Measurements from ENCODE around the gene SELENOI.

The SELENOI gene

DNA sequence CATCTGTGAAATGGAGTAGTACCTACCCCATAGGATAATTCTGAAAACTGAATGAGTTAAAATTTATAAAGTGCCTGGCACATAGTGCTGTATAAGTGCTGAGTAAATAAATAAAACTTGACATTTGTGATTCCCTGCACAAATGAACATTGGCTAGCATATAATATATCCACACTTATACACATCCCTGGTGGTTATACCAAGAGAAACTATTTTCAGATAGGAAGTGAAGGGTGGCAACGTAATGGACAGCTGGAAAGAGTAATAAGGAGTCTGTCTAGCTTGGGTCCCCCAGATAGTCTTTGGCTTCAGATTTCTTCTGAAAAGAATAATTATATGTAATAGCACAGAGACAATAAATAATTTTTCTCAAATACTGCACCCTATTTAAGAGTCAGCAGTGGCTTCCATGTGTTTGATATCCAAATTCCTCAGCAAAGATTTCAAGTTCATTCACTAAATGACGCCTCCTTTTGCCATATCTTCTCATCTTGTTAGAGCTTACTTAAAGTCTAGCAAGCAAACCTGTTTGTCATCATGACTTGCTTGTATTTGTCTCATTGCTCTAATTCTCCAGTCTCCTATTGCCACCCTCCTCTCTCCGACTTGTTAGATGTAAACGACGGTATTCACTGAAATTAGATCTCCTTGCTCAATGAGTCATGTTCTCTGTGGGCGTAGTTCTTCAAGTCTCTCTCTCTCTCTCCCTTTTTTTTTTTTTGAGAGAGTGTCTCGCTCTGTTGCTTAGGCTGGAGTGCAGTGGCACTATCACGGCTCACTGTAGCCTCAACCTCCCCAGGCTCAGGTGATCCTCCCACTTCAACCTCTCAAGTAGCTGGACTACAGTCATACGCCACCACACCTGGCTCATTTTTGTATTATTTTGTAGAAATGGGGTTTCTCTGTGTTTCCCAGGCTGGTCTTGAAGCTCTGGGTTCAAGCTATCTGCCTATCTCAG is 9.4 kb downstream of the SELENOI start:
- no peak overlapping the region for H2AFZ ChIP-seq (ENCODE audit: low read depth, low read length)
- H3K79me1 ChIP-seq (replicated peaks; ENCODE audit: low read length, poor library complexity, severe bottlenecking), result peaks cover 13% of the 10 kb centered on the region
- no peak overlapping the region for H3K14ac ChIP-seq (ENCODE audit: low read length in 2 of 2)
- H2BK120ac ChIP-seq (ENCODE audit: low read depth, low read length), result no peak overlapping the region
- H4K8ac ChIP-seq (ENCODE audit: low read length), result no peak overlapping the region
- peaks cover 0 to 4% of the 10 kb centered on the region in 2 experiments for H3K36me3 ChIP-seq (ENCODE audit: control insufficient read depth in 1 of 2, insufficient read depth in 2 of 2, low read depth in 1 of 2, low read length in 2 of 2)
- H2BK12ac ChIP-seq (ENCODE audit: low read length in 2 of 2), result no peak overlapping the region
- H2BK5ac ChIP-seq (ENCODE audit: low read depth, low read length, poor library complexity, severe bottlenecking), result no peak overlapping the region
- H3K27me3 ChIP-seq (ENCODE audit: control insufficient read depth in 1 of 2, insufficient read depth in 1 of 2, low read length in 2 of 2), result no peaks in the 10 kb centered on the region
- DNase-seq, result peak; percentile 97
- H3K9me3 ChIP-seq (ENCODE audit: control insufficient read depth, low read length), result no peaks in the 10 kb centered on the region
- no peak overlapping the region for H4K91ac ChIP-seq (ENCODE audit: low read length)
- peaks cover 5% of the 10 kb centered on the region for H3K4me1 ChIP-seq (ENCODE audit: control insufficient read depth, insufficient read depth, low read depth, low read length)
- H3K18ac ChIP-seq (ENCODE audit: low read depth in 1 of 2, low read length in 2 of 2), result no peak overlapping the region
- H3K23ac ChIP-seq (ENCODE audit: low read length in 2 of 2), result no peak overlapping the region
- peak overlapping the region in 1 of 2 experiments; percentile 19 for H3K4ac ChIP-seq (ENCODE audit: low read depth in 1 of 2, low read length in 2 of 2)
- no peak overlapping the region for H2BK15ac ChIP-seq (ENCODE audit: low read depth, poor library complexity, severe bottlenecking)
- WGBS, result 37% methylated on average over 5 of the region's 9 CpGs
- peak overlapping the region; percentile 61 for H3K9ac ChIP-seq (ENCODE audit: low read length)
- peak overlapping the region; percentile 39 for H3K27ac ChIP-seq (ENCODE audit: low read length, poor library complexity, severe bottlenecking)
- H3K4me2 ChIP-seq (ENCODE audit: low read length, poor library complexity, severe bottlenecking), result peak overlapping the region; percentile 33
- peak overlapping the region in 1 of 2 experiments; percentile 58 for H3K4me3 ChIP-seq (ENCODE audit: insufficient read depth in 1 of 2, low read depth in 1 of 2, low read length in 2 of 2)
- no peak overlapping the region for H2AK5ac ChIP-seq (ENCODE audit: low read length, severe bottlenecking)

DNA sequence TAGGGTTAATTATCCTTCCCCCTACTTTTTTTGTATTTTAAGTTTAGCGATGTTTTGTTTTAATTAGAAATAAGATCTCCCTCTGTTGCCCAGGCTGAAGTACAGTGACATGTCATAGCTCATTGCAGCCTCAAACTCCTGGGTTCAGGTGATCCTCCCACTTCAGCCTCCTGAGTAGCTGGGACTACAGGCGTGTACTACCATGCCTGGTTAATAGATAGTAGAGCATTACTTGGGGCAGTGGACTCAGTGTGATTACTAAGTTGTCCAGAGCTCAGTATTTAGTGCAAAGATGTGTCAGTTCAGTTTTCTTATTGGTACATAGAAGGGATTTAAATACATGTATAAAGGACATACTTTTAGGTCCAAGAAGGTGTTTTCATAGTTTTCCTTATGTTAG is 10.2 kb downstream of the SELENOI start:
- Histone ChIP-seq H3K18ac (ENCODE audit: low read depth in 1 of 2, low read length in 2 of 2) (no peak overlapping the region), H2BK5ac (ENCODE audit: low read depth, low read length, poor library complexity, severe bottlenecking) (no peak overlapping the region), H3K27me3 (ENCODE audit: control insufficient read depth in 1 of 2, insufficient read depth in 1 of 2, low read length in 2 of 2) (no peaks in the 10 kb centered on the region), H4K91ac (ENCODE audit: low read length) (no peak overlapping the region), H3K4me2 (ENCODE audit: low read length, poor library complexity, severe bottlenecking) (no peak overlapping the region), H3K14ac (ENCODE audit: low read length in 2 of 2) (no peak overlapping the region), H3K4ac (ENCODE audit: low read depth in 1 of 2, low read length in 2 of 2) (peak overlapping the region in 1 of 2 experiments; percentile 28), H3K4me1 (ENCODE audit: control insufficient read depth, insufficient read depth, low read depth, low read length) (peaks cover 5% of the 10 kb centered on the region), H3K23ac (ENCODE audit: low read length in 2 of 2) (no peak overlapping the region), H2AFZ (ENCODE audit: low read depth, low read length) (no peak overlapping the region), H2AK5ac (ENCODE audit: low read length, severe bottlenecking) (no peak overlapping the region), H3K27ac (ENCODE audit: low read length, poor library complexity, severe bottlenecking) (no peak overlapping the region), H2BK12ac (ENCODE audit: low read length in 2 of 2) (no peak overlapping the region), H3K9ac (ENCODE audit: low read length) (peak overlapping the region; percentile 61), H3K79me1 (replicated peaks; ENCODE audit: low read length, poor library complexity, severe bottlenecking) (peaks cover 13% of the 10 kb centered on the region), H3K9me3 (ENCODE audit: control insufficient read depth, low read length) (no peaks in the 10 kb centered on the region), H3K4me3 (ENCODE audit: insufficient read depth in 1 of 2, low read depth in 1 of 2, low read length in 2 of 2) (peak overlapping the region in 1 of 2 experiments; percentile 58), H2BK120ac (ENCODE audit: low read depth, low read length) (no peak overlapping the region), H2BK15ac (ENCODE audit: low read depth, poor library complexity, severe bottlenecking) (no peak overlapping the region), H3K36me3 (ENCODE audit: control insufficient read depth in 1 of 2, insufficient read depth in 2 of 2, low read depth in 1 of 2, low read length in 2 of 2) (peaks cover 0 to 4% of the 10 kb centered on the region in 2 experiments), H4K8ac (ENCODE audit: low read length) (no peak overlapping the region)
- no peak for DNase-seq
- WGBS, result 98% methylated on average over 2 of the region's 2 CpGs

DNA sequence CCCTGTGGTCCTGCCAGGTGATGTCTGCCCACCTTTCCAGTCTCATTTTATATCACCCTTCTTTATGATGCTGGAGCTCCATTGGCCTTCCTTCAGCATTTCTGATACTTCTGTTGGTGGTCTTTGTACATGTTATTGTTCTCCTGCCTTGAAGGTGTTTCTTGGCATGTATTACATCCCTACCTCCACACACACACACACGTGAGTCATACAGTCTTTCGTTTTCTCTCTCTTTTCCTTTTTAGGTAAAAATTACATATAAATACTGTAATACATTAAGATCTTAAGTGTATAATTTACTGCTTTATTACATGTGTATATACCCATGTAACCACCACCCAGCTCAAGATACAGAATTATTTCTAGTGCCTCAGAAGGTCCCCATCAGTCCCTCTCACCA is 10.8 kb downstream of the SELENOI start:
- Histone ChIP-seq H3K14ac (ENCODE audit: low read length in 2 of 2) (no peak overlapping the region), H3K79me1 (replicated peaks; ENCODE audit: low read length, poor library complexity, severe bottlenecking) (peaks cover 16% of the 10 kb centered on the region), H2BK15ac (ENCODE audit: low read depth, poor library complexity, severe bottlenecking) (no peak overlapping the region), H3K4me1 (ENCODE audit: control insufficient read depth, insufficient read depth, low read depth, low read length) (peaks cover 5% of the 10 kb centered on the region), H4K91ac (ENCODE audit: low read length) (no peak overlapping the region), H2BK12ac (ENCODE audit: low read length in 2 of 2) (no peak overlapping the region), H3K9me3 (ENCODE audit: control insufficient read depth, low read length) (no peaks in the 10 kb centered on the region), H3K4me3 (ENCODE audit: insufficient read depth in 1 of 2, low read depth in 1 of 2, low read length in 2 of 2) (no peak overlapping the region), H2AK5ac (ENCODE audit: low read length, severe bottlenecking) (no peak overlapping the region), H3K4ac (ENCODE audit: low read depth in 1 of 2, low read length in 2 of 2) (no peak overlapping the region), H3K27ac (ENCODE audit: low read length, poor library complexity, severe bottlenecking) (no peak overlapping the region), H4K8ac (ENCODE audit: low read length) (no peak overlapping the region), H3K27me3 (ENCODE audit: control insufficient read depth in 1 of 2, insufficient read depth in 1 of 2, low read length in 2 of 2) (no peaks in the 10 kb centered on the region), H3K36me3 (ENCODE audit: control insufficient read depth in 1 of 2, insufficient read depth in 2 of 2, low read depth in 1 of 2, low read length in 2 of 2) (no peaks in the 10 kb centered on the region), H2BK5ac (ENCODE audit: low read depth, low read length, poor library complexity, severe bottlenecking) (no peak overlapping the region), H2BK120ac (ENCODE audit: low read depth, low read length) (no peak overlapping the region), H3K9ac (ENCODE audit: low read length) (no peak overlapping the region), H3K23ac (ENCODE audit: low read length in 2 of 2) (no peak overlapping the region), H3K18ac (ENCODE audit: low read depth in 1 of 2, low read length in 2 of 2) (no peak overlapping the region), H3K4me2 (ENCODE audit: low read length, poor library complexity, severe bottlenecking) (no peak overlapping the region), H2AFZ (ENCODE audit: low read depth, low read length) (no peak overlapping the region)
- DNase-seq, result no peak
- WGBS, result no CpG with 5 or more reads among the region's 2 CpGs

DNA sequence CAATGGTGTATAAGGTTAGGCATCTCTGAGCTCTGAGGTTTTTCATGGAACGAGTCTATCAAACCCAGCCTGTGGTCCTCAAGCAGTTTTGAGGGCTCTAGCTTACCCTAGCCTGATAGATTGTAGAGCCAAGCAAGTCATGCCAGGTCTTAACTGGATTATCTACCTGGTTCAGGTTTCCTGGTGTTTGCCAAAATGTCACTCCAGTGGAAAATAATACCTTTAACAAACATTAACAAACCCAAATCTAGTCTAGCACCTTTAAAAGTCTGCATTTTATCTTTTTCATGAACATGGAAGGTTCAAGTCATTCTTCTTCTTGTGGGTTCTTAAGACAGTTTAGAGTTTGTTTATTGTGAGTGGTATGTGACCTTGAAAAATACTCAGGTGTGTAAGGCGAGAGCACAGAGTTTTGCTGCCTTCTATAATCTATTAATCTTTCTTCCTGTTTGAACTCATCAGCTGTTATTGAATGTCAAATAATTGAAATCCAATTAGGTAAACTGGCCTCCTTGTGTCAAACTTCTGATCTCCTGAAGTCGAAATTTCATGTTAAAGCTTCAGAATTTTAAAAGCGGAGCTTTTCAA is 14.0 kb downstream of the SELENOI start:
- Histone ChIP-seq H3K27me3 (ENCODE audit: control insufficient read depth in 1 of 2, insufficient read depth in 1 of 2, low read length in 2 of 2) (no peaks in the 10 kb centered on the region), H3K36me3 (ENCODE audit: control insufficient read depth in 1 of 2, insufficient read depth in 2 of 2, low read depth in 1 of 2, low read length in 2 of 2) (peaks cover 0 to under 1% of the 10 kb centered on the region in 2 experiments), H3K9ac (ENCODE audit: low read length) (no peak overlapping the region), H3K79me1 (replicated peaks; ENCODE audit: low read length, poor library complexity, severe bottlenecking) (peaks cover 13% of the 10 kb centered on the region), H4K8ac (ENCODE audit: low read length) (no peak overlapping the region), H2BK120ac (ENCODE audit: low read depth, low read length) (no peak overlapping the region), H2AK5ac (ENCODE audit: low read length, severe bottlenecking) (no peak overlapping the region), H3K9me3 (ENCODE audit: control insufficient read depth, low read length) (no peaks in the 10 kb centered on the region), H3K27ac (ENCODE audit: low read length, poor library complexity, severe bottlenecking) (no peak overlapping the region), H2AFZ (ENCODE audit: low read depth, low read length) (no peak overlapping the region), H3K18ac (ENCODE audit: low read depth in 1 of 2, low read length in 2 of 2) (no peak overlapping the region), H3K4me3 (ENCODE audit: insufficient read depth in 1 of 2, low read depth in 1 of 2, low read length in 2 of 2) (no peak overlapping the region), H3K4me1 (ENCODE audit: control insufficient read depth, insufficient read depth, low read depth, low read length) (peaks cover 5% of the 10 kb centered on the region), H3K4ac (ENCODE audit: low read depth in 1 of 2, low read length in 2 of 2) (no peak overlapping the region), H3K23ac (ENCODE audit: low read length in 2 of 2) (no peak overlapping the region), H2BK5ac (ENCODE audit: low read depth, low read length, poor library complexity, severe bottlenecking) (no peak overlapping the region), H3K14ac (ENCODE audit: low read length in 2 of 2) (no peak overlapping the region), H4K91ac (ENCODE audit: low read length) (no peak overlapping the region), H2BK12ac (ENCODE audit: low read length in 2 of 2) (no peak overlapping the region), H2BK15ac (ENCODE audit: low read depth, poor library complexity, severe bottlenecking) (no peak overlapping the region), H3K4me2 (ENCODE audit: low read length, poor library complexity, severe bottlenecking) (no peak overlapping the region)
- DNase-seq, result no peak
- WGBS, result 97% methylated on average over 3 of the region's 4 CpGs

Data from mesenchymal stem cell (in vitro differentiated cells and primary cell).